Stimulated activated CD4-positive, alpha-beta T cell treated with anti-CD3 and anti-CD28 coated beads, Interleukin-1b, Interleukin-23, amount 100 ng/mL, for 1 hour (primary cell): ENCODE measurements around the gene PNLIPRP1.

Experiments
- DNase-seq, 2 donors: peaks; one replicate each; pipeline ENCODE4 v3.0.0-alpha.2; 2020; ENCODE audit warnings: low read depth in 2 of 2

PNLIPRP1 gene

DNA sequence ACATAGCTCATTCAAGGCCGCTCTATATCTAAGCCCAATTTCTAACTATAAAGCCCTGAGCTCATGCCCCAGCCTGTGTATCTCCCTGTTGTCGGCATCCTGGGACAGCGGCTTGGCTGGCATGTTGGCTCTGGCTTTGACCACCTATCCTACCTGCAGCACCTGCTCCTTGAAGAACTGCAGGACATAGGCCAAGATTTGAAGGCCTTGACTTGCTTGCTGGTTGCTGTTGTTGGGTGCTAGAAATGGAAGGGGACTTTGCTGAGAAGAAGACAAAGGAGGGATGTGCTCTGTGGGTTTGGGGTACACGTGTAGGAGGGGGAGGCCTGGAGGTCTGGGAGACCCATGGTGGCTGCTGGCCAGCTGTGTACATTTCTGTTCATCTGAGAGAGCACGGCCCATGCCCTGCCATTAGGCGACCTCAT, 41.1 kb downstream of the PNLIPRP1 start:
- DNase-seq = no peak

DNA sequence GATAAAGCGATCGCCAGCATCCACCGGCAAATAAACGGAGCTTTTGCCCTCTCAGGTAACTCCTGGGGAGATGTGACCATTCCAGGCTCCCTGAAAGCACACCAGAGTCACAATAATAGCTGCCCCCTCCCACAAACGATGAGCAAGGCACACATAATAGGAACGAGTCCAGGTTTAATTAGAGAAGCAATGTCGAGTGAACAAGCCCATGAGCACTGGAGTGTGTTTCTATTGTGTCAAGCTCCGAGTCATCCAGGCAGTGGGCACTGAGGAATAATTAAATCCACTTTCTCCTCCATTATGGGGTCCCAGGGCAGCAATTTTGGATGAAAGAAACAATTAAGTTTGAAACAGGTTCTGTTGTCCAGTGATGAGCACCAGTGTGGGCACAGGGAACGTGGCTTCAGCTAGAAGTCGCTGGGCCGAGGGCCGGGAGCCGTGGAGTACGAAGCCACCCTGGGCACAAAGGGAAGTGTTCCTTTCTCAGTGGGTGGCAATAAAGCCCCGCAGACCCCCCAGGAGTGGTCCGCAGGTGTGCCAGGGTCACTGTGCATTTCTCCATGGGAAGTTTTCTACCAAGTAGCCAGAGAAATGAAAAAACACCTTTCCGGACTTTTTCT, 41.9 kb downstream of the PNLIPRP1 start:
- DNase-seq = no peak

DNA sequence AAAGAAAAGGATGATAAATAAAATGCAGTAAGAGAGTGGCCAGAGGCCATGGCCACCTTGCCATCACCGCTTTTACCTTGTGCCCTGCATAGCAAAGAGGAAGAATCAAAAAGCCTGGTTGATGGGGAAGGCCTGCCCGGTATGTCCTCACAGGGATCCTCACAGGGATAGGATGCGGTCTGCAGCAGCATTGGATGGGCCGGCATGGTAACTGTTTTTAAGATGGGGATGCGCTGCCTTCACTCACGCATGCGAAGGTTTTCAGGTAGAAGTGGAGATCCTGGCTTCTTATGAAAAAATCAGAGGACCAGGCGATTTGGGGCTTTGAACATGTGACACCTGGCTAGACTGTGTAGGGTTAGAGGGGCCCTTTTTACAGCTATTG, 42.4 kb downstream of the PNLIPRP1 start:
- DNase-seq = no peak

DNA sequence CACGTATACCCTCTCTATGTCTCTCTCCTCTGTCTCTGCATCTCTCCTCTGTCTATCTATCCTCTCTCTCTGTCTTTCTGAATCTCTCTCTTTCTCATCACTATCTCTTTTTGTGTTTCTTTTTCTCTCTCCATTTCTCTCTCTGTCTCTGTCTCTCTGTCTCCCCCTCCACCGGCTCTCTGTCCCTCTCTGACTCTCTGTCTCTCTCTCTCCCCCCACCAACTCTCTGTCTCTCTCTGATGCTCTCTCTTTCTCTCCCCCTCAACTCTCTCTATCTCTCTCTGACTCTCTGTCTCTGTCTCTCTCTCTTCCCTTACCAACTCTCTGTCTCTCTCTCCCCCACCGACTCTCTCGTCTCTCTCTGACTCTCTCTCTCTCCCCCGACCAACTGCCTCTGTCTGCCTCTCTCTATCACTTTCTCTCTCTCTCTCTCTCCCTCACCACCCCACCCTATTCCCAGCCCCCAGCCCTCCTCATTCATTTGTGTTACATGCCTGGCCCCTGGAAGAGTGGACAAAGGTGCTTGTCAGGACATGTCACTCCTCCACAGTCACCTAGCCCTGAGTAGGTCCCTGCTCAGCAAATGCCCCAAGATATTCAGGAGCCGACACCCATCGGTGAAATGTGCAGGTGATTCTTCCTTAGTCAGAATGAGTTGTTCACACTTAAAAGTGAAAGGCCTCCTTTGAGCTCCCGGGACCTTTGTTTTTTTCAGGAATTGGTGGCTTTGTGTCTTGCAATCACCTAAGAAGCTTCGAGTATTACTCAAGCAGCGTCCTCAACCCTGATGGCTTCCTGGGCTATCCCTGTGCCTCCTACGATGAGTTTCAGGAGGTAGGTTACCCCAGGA, 43.6 kb downstream of the PNLIPRP1 start:
- no peak for DNase-seq

DNA sequence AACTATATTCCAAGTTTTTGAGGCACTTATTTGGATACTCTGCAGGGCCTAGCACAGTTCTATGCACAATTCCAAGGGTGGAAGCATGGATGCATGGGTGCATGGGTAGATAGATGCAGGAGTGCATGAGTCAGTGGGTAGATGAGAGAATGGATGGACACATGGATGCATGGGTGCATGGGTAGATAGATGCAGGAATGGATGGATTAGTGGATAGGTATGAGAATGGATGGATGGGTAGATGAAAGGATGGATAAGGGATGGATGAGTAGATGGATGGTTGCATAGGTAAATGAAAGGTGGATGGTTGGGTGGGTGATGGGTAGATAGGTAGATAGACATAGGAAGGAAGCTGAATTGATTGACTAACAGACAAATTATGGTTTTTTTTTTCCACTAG, 45.6 kb downstream of the PNLIPRP1 start:
- DNase-seq = no peak

DNA sequence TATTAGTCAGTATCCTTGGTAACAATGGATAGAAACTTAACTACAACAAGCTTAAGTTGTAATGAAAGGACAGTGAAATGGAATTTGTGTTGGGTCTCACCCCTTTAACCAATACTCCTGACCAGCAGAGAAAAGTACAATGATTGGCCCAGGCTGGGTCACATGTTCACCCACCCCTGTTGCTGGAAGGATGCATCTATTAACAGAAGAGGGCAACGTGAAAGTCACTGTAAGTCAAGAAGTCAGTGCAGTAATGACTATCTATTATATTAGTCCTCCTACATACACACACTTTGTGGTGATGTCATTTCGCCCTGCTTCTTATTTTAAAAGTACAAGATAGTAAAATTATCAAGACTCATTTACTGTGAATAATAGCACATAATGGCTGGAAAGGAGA, 46.2 kb downstream of the PNLIPRP1 start:
- no peak for DNase-seq

DNA sequence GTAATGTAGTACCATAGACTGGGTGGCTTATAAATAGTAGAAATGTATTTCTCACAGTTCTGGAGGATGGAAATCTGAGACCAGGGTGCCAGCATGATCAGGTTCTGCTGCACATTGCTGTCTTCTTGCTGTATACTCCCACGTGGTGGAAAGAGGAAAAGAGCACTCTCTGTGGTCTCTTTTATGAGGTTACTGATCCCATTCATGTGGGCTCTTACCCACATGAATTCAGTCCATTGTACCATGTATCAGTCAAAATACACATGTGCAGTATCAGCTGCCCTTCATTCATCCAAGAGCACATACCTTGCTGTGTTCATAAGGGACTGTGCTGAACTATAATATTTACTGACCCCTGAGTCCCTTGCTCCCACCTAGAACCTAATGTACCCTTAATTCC, 47.1 kb downstream of the PNLIPRP1 start:
- no peak for DNase-seq

DNA sequence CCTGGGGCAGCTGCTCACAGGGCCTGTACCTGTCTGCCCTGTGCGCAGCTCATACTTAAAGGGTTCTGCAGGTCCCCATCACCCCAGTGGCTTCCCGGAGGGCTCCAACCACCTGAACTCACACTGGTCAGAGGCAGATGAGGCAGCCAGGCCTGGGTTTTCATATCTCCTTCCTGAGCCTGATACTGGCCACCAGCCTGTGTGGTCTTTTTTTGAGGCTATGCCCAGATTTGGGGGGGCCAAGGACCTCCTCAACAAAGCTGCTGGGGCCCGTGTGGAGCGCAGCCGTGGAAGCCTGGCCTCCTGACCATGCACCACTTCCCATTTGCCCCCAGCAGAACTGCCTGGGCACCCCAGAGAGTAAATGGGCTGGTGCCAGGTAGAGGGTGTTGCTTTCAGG, 55.7 kb downstream of the PNLIPRP1 start:
- no peak for DNase-seq

DNA sequence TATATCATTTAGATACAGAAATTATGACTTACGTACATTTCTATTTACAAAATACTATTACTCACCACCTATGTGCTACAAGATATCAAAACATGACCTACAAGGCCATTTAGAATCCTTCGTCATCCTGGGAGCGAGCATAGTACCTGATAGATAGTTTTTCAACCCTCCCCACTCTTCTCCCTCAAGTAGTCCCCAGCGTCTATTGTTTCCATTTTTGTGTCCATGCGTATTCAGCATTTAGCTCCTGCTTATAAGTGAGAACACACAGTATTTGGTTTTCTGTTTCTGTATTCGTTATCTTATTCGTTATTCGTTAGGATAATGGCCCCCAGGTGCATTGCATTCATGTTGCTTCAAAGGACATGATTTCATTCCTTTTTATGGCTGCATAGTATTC, 58.1 kb downstream of the PNLIPRP1 start:
- no peak for DNase-seq

DNA sequence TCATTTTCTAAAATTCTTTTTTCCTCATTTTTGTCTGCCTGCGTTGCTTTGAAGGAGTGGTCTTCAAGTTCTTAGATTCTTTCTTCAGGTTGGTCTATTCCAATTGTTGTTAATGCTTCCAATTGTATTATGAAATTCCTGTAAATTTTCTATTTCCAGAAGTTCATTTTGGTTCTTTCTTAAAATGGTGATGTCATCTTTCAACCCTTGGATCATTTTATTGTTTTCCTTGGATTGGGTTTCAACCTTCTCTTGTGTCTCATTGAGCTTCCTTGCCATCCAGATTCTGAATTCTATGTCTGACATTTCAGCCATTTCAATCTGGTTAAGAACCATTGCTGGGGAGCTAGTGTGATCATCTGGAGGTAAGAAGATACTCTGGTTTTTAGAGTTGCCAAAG, 63.1 kb downstream of the PNLIPRP1 start:
- no peak for DNase-seq

DNA sequence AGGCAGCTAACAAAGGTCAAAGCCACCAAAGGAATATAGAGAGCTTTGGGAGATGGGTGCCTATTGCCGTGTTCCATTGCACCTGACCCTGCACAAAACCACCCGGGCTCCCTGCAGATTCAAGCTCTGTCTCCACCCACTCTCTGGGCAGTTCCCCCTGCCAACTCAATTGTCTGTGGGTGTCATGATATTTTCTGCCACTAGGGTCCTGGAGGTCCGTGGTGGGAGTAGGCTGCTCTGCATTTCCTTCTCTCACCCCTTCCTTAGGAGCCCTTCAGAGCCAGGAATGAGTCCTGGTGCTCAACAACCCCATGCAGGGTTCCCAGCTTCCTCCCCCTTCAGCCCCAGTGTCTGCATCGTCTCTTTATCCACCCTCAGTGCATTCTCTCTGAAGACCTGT, 64.1 kb downstream of the PNLIPRP1 start:
- no peak for DNase-seq

DNA sequence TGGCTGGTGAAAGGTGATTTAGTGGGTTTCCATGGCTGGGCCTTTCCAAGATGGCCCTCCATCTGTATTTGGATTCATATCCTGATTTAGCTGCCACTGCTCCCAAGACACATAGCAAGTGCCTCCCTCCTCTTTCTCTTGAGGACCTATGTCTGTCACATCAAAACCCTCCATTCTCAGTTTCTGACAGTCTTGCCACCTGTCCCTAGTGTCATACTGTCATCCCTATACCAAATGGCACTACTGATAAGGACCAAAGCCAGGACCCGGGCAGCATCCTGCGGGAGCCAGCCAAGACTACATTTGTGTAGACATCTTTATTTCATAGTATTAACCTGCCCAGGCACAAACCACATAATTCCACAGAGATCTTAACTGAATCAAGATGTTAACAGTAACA, 64.8 kb downstream of the PNLIPRP1 start:
- no peak for DNase-seq

DNA sequence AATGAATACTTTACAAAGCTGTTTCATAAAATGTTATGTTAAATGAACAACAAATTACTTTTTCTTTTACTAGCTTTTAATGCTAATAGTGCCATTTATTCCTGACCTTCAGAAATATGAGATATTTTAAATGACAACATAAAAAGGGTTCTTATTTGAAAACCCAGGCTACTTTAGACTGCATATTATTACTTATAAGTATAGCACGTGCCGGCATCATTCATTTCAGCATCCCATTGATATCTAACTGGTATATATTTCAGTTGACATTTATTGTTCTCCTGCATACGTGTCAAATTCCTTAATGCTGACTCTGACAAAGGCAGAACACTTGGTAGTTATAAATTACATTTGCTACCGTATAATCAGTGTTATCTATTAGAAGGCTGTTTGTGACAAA, 65.3 kb downstream of the PNLIPRP1 start:
- DNase-seq = no peak

DNA sequence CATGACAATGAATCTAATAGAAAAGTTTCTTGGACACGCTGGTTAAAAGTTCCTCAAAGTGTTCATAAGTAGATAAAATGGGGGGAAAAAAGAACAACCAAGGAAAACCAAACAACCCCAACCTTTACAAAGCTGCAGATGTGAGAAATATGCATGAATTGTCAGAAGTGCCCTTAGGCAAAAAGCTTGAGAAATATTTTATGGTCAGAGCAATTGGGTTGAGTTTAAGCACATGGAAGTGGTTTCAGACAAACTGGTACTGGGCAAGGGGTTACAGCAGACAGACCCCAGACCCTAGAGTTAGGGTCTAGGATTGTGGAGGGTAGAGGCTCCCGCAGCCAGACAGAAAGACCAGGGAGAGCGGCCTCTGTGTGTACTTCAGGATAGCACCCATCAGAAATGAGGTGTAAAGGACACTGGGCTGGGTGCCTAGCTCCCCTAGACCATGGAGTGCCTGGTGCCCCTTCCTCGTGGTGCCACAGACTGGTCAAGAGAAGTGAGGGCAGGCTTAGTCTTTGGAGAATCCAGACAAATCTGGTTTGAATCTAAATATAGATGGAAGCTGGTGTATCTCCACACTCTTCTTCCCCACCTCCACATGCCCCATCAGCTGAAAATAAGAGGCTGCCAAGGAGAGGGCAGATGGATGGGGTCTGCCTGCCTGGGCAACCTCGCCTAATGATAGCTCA, 67.2 kb downstream of the PNLIPRP1 start:
- no peak for DNase-seq
